Raji (cell line): ENCODE data around the gene SEMA4F.

Experiments
- POLR2A ChIP-seq: IDR thresholded peaks from 2 replicates; pipeline ENCODE4 v1.6.1; 2011; ENCODE audit warnings: low read depth, low read length, control low read depth; ENCODE audit not compliant: insufficient read depth

Gene SEMA4F

GRCh38 chr2:74653985-74654882 is at the start of gene SEMA4F:
Gene SEMA4F, plus strand, starts transcription at chr2:74654247. Its CDS starts 130 bp downstream, at chr2:74654377.
- TF ChIP-seq POLR2A, result peak; percentile 64; the same call in 1 of the 2 replicates

- no peak for TF ChIP-seq POLR2A
Observed at GRCh38 chr2:74606927-74607326, 47.1 kb upstream of the SEMA4F start.

- TF ChIP-seq POLR2A, result no peak
Observed at GRCh38 chr2:74617122-74617521, 36.9 kb upstream of the SEMA4F start.

GRCh38 chr2:74618410-74619083 is 35.5 kb upstream of the SEMA4F start:
- TF ChIP-seq POLR2A, result no peak

DNA sequence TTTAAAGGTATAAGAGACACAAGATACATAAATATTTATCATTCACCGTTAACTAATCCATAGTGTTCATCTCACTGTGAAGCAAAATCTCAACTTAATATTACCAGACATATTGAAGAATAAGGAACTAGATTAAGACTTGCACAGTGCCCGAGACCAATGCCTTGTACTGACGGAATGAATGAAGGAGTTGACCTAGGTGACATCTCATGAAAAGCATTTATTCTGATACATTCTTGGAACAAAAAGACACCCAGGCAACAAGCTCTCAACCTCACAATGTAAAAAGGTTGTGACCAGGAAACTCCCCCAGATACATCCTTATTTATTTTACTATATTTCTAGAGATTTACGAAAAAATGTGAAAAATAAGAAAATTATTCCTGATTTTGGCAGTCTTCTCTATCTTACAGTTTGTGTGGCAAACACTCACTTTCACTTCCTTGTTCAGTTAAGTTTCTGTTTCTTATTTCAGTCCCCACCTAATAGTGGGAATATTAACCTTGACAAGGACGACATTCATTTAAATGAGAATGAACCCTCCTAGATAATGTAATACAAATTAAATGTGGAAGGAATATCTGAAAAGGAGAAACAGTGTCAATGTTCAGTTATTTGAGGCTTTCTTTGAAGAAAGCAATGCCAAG is 34.3 kb upstream of the SEMA4F start:
- TF ChIP-seq POLR2A, result no peak

DNA sequence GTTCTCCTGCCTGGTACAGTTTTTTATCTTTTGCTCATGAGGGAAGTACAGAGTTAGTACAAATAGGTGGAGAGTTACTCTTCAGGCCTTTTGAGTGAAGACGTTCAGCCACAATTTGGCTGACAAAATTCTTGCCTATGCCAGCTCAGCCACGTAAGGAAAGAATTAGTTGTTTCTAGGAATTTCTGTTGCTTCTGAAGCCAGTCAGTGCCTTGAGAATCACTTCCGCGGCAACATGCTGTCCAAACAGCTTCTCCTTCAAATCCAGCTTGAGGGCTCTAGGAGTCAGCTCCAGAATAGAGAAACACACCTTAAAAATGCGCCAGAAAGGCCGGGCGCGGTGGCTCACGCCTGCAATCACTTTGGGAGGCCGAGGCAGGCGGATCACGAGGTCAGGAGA is 33.4 kb upstream of the SEMA4F start:
- no peak for TF ChIP-seq POLR2A

DNA sequence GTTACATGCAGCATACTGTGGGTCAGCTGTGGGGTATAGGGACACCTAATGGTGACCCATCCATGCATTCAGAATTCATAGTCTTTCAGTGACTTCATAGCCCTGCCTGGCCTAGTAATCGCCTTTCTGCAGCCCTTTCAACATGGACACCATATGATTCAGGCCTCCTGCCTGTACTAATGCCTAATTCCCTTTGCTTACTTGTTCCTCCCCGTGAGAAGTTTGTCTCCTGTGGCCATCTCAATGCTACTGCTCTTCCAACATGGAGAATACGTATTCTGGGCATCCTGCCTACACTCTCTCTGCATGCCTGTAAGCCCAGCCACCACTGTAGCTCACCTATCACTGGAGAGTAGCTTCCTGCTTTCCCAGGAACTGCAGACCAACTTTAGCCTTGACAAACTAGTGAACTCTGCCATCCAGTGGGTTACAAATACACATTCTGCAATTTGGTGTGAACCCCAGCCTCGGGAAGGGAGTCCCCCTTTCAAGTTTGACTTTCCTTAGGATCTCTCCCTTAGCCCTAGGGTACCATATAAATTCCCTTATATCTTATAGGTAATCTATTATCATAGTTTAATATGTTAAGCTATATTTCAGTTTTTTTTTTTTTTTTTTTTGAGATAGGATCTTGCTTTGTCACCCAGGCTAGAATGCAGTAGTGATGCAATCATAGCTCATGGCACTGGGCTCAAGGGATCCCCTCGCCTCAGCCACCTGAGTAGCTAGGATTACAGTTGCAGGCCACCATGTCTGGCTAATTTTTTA is 28.2 kb upstream of the SEMA4F start:
- TF ChIP-seq POLR2A, result no peak

DNA sequence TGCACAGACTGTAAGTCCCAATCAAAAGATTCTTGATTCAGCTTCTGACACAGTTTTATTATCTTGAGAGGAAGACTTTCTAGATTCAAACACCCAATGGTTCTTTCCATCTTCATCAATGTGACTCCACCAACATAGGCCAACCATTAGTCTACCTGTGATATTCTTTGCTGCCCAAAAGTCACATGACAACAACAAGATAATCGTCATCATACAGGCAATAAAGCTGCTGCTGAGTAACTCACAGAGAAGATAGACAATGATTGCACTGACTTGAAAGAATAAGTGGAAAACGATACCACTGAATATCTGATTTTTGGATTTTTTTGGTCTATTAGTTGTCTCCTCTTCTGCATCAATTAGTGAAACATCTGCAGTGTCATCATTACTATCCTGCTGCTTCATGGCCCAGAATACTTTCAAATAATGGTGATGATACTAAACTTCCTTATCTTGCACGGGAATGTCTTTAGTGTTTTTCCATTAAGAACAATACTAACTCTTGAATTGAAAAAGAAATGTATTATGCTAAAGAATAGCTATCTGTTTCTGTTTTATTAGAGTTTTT is 25.4 kb upstream of the SEMA4F start:
- TF ChIP-seq POLR2A, result no peak

DNA sequence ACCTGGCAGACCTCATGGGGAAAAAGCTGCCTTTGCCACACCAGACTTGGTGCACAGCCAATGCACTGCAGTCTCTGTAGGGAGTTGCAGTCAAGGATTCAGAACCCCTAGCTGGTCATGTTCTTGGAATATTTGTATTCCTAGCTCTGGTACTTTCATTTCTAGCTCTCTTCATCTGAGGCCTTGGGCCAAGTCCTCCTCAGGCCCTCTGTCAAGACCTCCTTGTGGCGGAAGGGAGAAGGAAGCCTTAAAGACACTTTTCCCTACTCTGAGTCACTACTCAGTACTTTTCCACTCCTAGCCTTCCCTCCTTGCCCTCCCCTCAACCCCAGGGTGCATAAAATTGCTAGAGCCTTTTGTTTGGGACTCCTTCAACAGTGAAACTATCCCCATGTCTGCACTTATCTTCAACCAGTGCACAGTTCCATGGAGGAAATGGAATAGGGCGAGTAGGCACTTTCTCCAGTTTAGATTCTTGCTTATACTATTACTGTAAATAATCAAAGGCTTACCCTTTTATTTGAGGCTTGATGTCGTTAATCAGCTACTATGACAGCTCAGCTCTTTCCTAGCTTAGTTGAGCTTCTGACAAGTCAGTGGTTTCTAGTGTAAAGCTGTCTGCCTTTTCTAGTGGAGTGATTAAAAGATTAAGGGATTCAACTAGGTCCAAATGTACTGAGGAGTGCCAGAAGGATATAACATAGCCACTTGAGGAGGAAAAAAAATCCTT is 21.7 kb upstream of the SEMA4F start:
- no peak for TF ChIP-seq POLR2A

DNA sequence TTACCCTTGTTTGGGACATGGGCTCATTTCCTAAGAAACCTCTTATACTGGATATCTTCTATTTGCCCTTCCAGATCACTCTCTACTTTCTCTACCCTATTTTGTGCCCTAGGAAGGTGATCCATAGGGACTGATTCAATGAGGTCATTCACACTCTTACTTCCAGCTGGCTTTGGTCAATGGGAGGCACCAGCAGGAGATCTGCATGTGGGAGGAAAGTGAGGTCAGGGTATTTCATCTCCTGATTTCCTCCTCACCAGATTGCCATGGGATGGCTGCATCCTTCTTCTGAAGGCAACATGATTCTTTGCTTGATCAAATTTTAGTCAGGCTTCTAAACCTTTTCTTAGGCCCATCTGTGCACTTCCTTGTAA is 21.1 kb upstream of the SEMA4F start:
- TF ChIP-seq POLR2A, result no peak

GRCh38 chr2:74639550-74639949 is 14.5 kb upstream of the SEMA4F start:
- no peak for TF ChIP-seq POLR2A

DNA sequence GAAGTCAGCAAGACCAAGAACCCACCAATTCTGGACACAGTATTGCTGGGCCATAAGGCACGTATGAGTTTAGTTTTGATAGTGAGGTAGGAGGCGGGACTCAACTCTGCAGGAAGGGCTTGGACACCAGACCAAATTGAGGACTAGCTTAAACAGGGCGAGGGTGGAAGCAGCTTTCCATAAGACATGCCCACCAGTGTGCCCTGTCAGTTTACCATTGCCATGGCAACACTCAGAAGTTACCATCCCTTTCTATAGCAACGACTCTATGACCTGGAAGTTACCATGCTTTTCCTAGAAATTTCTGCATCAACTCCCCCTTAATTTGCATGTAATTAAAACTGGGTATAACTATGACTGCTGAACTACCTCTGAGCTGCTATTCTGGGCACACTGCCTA is 8.7 kb upstream of the SEMA4F start:
- no peak for TF ChIP-seq POLR2A

DNA sequence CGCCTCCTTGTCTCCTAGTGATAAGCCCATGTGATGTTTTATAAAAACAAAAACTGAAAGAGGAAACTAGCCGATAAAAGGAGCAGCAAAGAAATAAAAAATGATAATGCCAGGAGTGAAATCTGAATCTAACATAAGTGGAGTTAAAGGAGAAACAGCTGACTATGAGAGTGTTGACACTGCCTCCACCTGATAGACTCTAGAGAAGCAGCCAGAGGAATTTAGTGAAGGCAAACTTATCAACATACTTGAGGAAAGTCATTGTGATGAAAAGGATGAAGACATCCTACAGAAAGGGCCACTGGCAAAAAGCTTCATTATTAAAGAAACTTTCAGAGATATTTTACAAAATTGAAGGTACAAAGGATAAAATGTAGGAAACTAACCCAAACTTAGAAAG is 7.8 kb upstream of the SEMA4F start:
- TF ChIP-seq POLR2A, result no peak

GRCh38 chr2:74646834-74647482 is 7.1 kb upstream of the SEMA4F start:
- TF ChIP-seq POLR2A, result no peak
